IMR-90 (cell line): ENCODE results near the gene KPNA1. TPM values are rescaled to one million over a fixed set of nuclear protein-coding genes. Genes with fewer than 3 reads are reported as not detected.

Source experiments
- ATAC-seq: fragments of 200-7000 bp; cut with Tn5 transposase; 2 replicates; pipeline ENCODE4 v1.9.1; 2020; ENCODE audit warnings: low read depth, mild to moderate bottlenecking, moderate library complexity
- BruUV-seq: library from RNA; stranded (reverse); fragments of 400-500 nt; replicated peaks from 2 replicates; lab custom pipeline; 2021; lab: Mats Ljungman, UMichigan
- CTCF ChIA-PET: fragments of 300-600 bp; formaldehyde crosslinking; extraction: SDS; loops from one replicate; lab custom pipeline; 2021; ENCODE audit warnings: antibody characterized with exemption; lab: Yijun Ruan, JAX
- POLR2A ChIA-PET: fragments of 300-600 bp; sonication (Branson Sonifier 250); formaldehyde crosslinking; loops from one replicate; lab custom pipeline; 2022; ENCODE audit warnings: antibody characterized with exemption; ENCODE audit not compliant: unreplicated experiment; lab: Charles Lee
- DNase-seq: peaks from one replicate; pipeline ENCODE4 v3.0.0; 2013
- H2AFZ ChIP-seq: replicated peaks from 2 replicates; pipeline ENCODE3; 2013; ENCODE audit warnings: low read length, mild to moderate bottlenecking; ENCODE audit not compliant: poor library complexity
- H2AK5ac ChIP-seq: 2 replicates; pipeline ENCODE4 v1.6.1; 2013; ENCODE audit warnings: low read depth, low read length, inconsistent platforms
- H2AK9ac ChIP-seq: replicated peaks from 2 replicates; pipeline ENCODE3; 2013; ENCODE audit warnings: mild to moderate bottlenecking, low read depth, low read length, moderate library complexity; ENCODE audit not compliant: poor library complexity
- H2BK120ac ChIP-seq: 2 replicates; pipeline ENCODE4 v1.6.1; 2013; ENCODE audit warnings: low read depth, low read length, inconsistent platforms
- H2BK15ac ChIP-seq: 3 replicates; pipeline ENCODE4 v1.6.1; 2013; ENCODE audit warnings: low read depth, low read length, inconsistent platforms
- H2BK20ac ChIP-seq: 2 replicates; pipeline ENCODE4 v1.6.1; 2013; ENCODE audit warnings: low read depth, mild to moderate bottlenecking, inconsistent platforms, low read length, moderate library complexity
- H2BK5ac ChIP-seq: 2 replicates; pipeline ENCODE4 v1.6.1; 2013; ENCODE audit warnings: mild to moderate bottlenecking, low read depth, low read length, inconsistent platforms; ENCODE audit not compliant: poor library complexity, severe bottlenecking
- H3K14ac ChIP-seq: replicated peaks from 2 replicates; pipeline ENCODE4 v1.6.1; 2013; ENCODE audit warnings: low read depth, low read length, inconsistent platforms
- H3K18ac ChIP-seq: 2 replicates; pipeline ENCODE4 v1.6.1; 2013; ENCODE audit warnings: low read depth, low read length, control low read depth
- H3K23ac ChIP-seq: 2 replicates; pipeline ENCODE4 v1.6.1; 2013; ENCODE audit warnings: low read depth, low read length, inconsistent platforms
- H3K27ac ChIP-seq: 2 replicates; pipeline ENCODE4 v1.5.1; 2013; ENCODE audit warnings: mild to moderate bottlenecking, control low read depth, low read length; ENCODE audit not compliant: insufficient read depth
- H3K27me3 ChIP-seq: 2 replicates; pipeline ENCODE4 v1.6.1; 2013; ENCODE audit warnings: low read length; ENCODE audit not compliant: control insufficient read depth, insufficient read depth
- H3K36me3 ChIP-seq: 2 replicates; pipeline ENCODE4 v1.6.1; 2013; ENCODE audit warnings: low read length, mixed read lengths; ENCODE audit not compliant: control insufficient read depth, insufficient read depth
- H3K4ac ChIP-seq: 2 replicates; pipeline ENCODE4 v1.6.1; 2013; ENCODE audit warnings: low read depth, low read length, inconsistent platforms
- H3K4me1 ChIP-seq: 2 replicates; pipeline ENCODE4 v1.6.1; 2013; ENCODE audit warnings: low read length, mixed read lengths; ENCODE audit not compliant: control insufficient read depth, insufficient read depth
- H3K4me2 ChIP-seq: 2 replicates; pipeline ENCODE4 v1.6.1; 2013; ENCODE audit warnings: low read depth, mild to moderate bottlenecking, control low read depth, low read length, moderate library complexity
- H3K4me3 ChIP-seq: 2 replicates; pipeline ENCODE4 v1.5.1; 2013; ENCODE audit warnings: low read depth, mild to moderate bottlenecking, control low read depth, low read length, moderate library complexity; ENCODE audit not compliant: insufficient read depth
- H3K56ac ChIP-seq: 2 replicates; pipeline ENCODE4 v1.6.1; 2013; ENCODE audit warnings: low read length, inconsistent platforms; ENCODE audit not compliant: insufficient read depth; ENCODE audit errors: extremely low read depth
- H3K79me1 ChIP-seq, 2 experiments: 2 replicates each; pipeline ENCODE4 v1.6.1; 2013; ENCODE audit warnings: low read length in 2 of 2, inconsistent platforms in 1 of 2, low read depth in 1 of 2
- H3K9ac ChIP-seq: 2 replicates; pipeline ENCODE4 v1.6.1; 2013; ENCODE audit warnings: low read depth, low read length, control low read depth
- H3K9me1 ChIP-seq: 2 replicates; pipeline ENCODE4 v1.6.1; 2013; ENCODE audit warnings: low read length, inconsistent platforms; ENCODE audit not compliant: insufficient read depth
- H3K9me3 ChIP-seq: 2 replicates; pipeline ENCODE4 v1.6.1; 2013; ENCODE audit warnings: low read length; ENCODE audit not compliant: control insufficient read depth, insufficient read depth
- H4K20me1 ChIP-seq: 2 replicates; pipeline ENCODE4 v1.6.1; 2013; ENCODE audit warnings: low read length, inconsistent platforms; ENCODE audit not compliant: insufficient read depth
- H4K5ac ChIP-seq: 2 replicates; pipeline ENCODE4 v1.6.1; 2013; ENCODE audit warnings: mild to moderate bottlenecking, low read depth, low read length, control low read depth
- H4K8ac ChIP-seq, 2 experiments: 2 replicates each; pipeline ENCODE4 v1.6.1; 2013; ENCODE audit warnings: low read depth in 2 of 2, low read length in 2 of 2, control low read depth in 1 of 2, inconsistent platforms in 1 of 2
- H4K91ac ChIP-seq: 2 replicates; pipeline ENCODE4 v1.6.1; 2013; ENCODE audit warnings: low read depth, low read length, inconsistent platforms; ENCODE audit not compliant: insufficient read depth
- WGBS, 2 experiments: methylation state at CpG; one replicate each; pipeline versions ENCODE4 v1.1.5 to v1.1.7; 2013; ENCODE audit warnings: missing lambda C conversion rate in 2 of 2; ENCODE audit not compliant: insufficient read length in 1 of 2; ENCODE audit errors: extremely low coverage in 2 of 2; 5-methylcytosine and 5-hydroxymethylcytosine counted together
- dilution Hi-C: fragments of 300-500 bp; cut with HindIII; formaldehyde crosslinking; loops from one replicate; pipeline ENCODE4 v1.14.3; 2018; ENCODE audit warnings: low sequenced_read_pairs; ENCODE audit not compliant: unreplicated experiment
- in situ Hi-C: fragments of 300-500 bp; cut with MboI; formaldehyde crosslinking; loops from 3 replicates; pipeline ENCODE4 v1.14.3; 2019; ENCODE audit warnings: low sequenced_read_pairs, inconsistent platforms, mixed read lengths
- intact Hi-C: fragments of 100-400 bp; cut with micrococcal nuclease; formaldehyde crosslinking; loops from 2 replicates; pipeline ENCODE4 v1.10.0; 2022
- polyA plus RNA-seq, 3 experiments: library from polyadenylated mRNA; depleted of rRNA; stranded (reverse); fragments of >200 nt; gene quantifications; 2 replicates each; pipeline ENCODE4 v1.2.3, GENCODE V29; 2012; ENCODE audit warnings: low replicate concordance in 1 of 3
- total RNA-seq: library from RNA; depleted of rRNA; stranded (reverse); fragments of >200 nt; gene quantifications from 2 replicates; pipeline ENCODE4 v1.2.3, GENCODE V29; 2012
- TF ChIP-seq, protein P1 (sequence below): conservative IDR thresholded peaks from 2 replicates; pipeline ENCODE4 v1.5.1; 2012; ENCODE audit warnings: mild to moderate bottlenecking, low read depth, low read length, improper control_type of control experiment

Gene KPNA1
- total and polyA plus RNA-seq, 2 of the 4 experiments (the other 2 are of a cell fraction): 30.6 to 112 TPM

DNA sequence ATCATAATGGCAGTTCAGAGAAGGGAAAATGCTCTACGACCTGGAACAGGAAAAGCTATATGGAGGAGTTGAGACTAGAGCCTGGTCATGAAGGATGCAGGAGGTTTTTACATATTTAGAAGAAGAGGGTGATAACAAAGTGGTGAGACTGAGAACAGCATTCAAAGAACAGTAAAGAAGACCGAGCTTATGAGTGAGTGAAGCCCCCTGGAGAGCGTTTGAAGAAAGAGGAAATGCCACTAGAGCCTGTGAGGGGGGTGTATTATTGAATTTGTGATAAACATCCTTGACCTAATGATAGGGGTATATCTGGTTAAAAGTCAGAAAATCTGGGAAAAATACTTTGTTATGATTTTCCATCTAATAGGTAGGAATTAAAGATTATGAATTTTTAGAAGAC is 45.2 kb upstream of the KPNA1 start:
- DNase-seq: no peak
- H2BK20ac ChIP-seq: no peak overlapping the region
- H3K9me3 ChIP-seq: no peaks in the 10 kb centered on the region
- POLR2A ChIA-PET: no interaction called here
- H4K5ac ChIP-seq: no peak overlapping the region
- intact Hi-C loops: loop anchor here (1.0 to 10.0 kb wide), 5 partner anchors 101 to 465 kb away; partner anchors contain the start of gene SEMA5B
- H3K36me3 ChIP-seq: peaks cover 11% of the 10 kb centered on the region; the same call in 1 of the 2 replicates
- no peak overlapping the region for H2AFZ ChIP-seq
- H3K79me1 ChIP-seq: peaks cover 6 to 11% of the 10 kb centered on the region in 2 experiments; a peak in 3 of 4 replicates
- H3K4ac ChIP-seq: no peak overlapping the region
- in situ Hi-C loops: loop anchor here (5.0 kb wide), 1 partner anchor 117 kb away; no protein-coding TSS in a partner anchor
- H3K27me3 ChIP-seq: no peaks in the 10 kb centered on the region
- no peak overlapping the region for H3K4me2 ChIP-seq
- H2BK5ac ChIP-seq: no peak overlapping the region
- H4K20me1 ChIP-seq: no peaks in the 10 kb centered on the region
- no peak overlapping the region for H3K56ac ChIP-seq
- H3K4me3 ChIP-seq: no peak overlapping the region
- peaks cover 3% of the 10 kb centered on the region; the same call in 1 of the 2 replicates for H3K9me1 ChIP-seq
- no peak overlapping the region for H2AK9ac ChIP-seq
- H3K27ac ChIP-seq: no peak overlapping the region
- ATAC-seq: no peak
- no TSS peak for BruUV-seq
- no peak overlapping the region for H2BK120ac ChIP-seq
- no peak overlapping the region for H2AK5ac ChIP-seq
- H2BK15ac ChIP-seq: no peak overlapping the region
- TF ChIP-seq, protein P1, sequence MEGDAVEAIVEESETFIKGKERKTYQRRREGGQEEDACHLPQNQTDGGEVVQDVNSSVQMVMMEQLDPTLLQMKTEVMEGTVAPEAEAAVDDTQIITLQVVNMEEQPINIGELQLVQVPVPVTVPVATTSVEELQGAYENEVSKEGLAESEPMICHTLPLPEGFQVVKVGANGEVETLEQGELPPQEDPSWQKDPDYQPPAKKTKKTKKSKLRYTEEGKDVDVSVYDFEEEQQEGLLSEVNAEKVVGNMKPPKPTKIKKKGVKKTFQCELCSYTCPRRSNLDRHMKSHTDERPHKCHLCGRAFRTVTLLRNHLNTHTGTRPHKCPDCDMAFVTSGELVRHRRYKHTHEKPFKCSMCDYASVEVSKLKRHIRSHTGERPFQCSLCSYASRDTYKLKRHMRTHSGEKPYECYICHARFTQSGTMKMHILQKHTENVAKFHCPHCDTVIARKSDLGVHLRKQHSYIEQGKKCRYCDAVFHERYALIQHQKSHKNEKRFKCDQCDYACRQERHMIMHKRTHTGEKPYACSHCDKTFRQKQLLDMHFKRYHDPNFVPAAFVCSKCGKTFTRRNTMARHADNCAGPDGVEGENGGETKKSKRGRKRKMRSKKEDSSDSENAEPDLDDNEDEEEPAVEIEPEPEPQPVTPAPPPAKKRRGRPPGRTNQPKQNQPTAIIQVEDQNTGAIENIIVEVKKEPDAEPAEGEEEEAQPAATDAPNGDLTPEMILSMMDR: no peak
- H4K91ac ChIP-seq: no peak overlapping the region
- H3K9ac ChIP-seq: no peak overlapping the region
- dilution Hi-C loops: no loop called here
- no peak overlapping the region for H3K14ac ChIP-seq
- CTCF ChIA-PET: interaction anchor here (7.3 kb wide), 1 partner anchor 119 kb away, joined by 34 read pairs; no protein-coding TSS in a partner anchor
- H3K18ac ChIP-seq: no peak overlapping the region
- H3K23ac ChIP-seq: no peak overlapping the region
- WGBS, 2 experiments: 80% methylated on average over 1 of the region's 3 CpGs; no CpG with 5 or more reads in 1 of the 2 experiments
- H4K8ac ChIP-seq: no peak overlapping the region
- H3K4me1 ChIP-seq: peaks cover 6% of the 10 kb centered on the region
